ENCODE measurements around the gene DHRSX.

GRCh38 chrX:2452799-2453198 lies 48.0 kb downstream of the DHRSX start:
- TF ChIP-seq, protein P1, sequence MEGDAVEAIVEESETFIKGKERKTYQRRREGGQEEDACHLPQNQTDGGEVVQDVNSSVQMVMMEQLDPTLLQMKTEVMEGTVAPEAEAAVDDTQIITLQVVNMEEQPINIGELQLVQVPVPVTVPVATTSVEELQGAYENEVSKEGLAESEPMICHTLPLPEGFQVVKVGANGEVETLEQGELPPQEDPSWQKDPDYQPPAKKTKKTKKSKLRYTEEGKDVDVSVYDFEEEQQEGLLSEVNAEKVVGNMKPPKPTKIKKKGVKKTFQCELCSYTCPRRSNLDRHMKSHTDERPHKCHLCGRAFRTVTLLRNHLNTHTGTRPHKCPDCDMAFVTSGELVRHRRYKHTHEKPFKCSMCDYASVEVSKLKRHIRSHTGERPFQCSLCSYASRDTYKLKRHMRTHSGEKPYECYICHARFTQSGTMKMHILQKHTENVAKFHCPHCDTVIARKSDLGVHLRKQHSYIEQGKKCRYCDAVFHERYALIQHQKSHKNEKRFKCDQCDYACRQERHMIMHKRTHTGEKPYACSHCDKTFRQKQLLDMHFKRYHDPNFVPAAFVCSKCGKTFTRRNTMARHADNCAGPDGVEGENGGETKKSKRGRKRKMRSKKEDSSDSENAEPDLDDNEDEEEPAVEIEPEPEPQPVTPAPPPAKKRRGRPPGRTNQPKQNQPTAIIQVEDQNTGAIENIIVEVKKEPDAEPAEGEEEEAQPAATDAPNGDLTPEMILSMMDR (IDR thresholded peaks at IDR 0.05; ENCODE audit: extremely low read depth in 1 of 2, insufficient read depth in 1 of 2, low read depth in 1 of 2, low read length in 2 of 2), result no peak
- TF ChIP-seq EZH2 (IDR thresholded peaks at IDR 0.05; ENCODE audit: borderline replicate concordance, low read depth, low read length, severe bottlenecking) (no peak), POLR2A (IDR thresholded peaks at IDR 0.05; ENCODE audit: low read depth, low read length) (no peak), MAX (IDR thresholded peaks at IDR 0.05; ENCODE audit: insufficient read depth, insufficient read length) (no peak)

All from endothelial cell of umbilical vein (primary cell).